Lung (tissue), 12 donors: ENCODE data around the gene PDE4B. TPM values are rescaled to one million over a fixed set of nuclear protein-coding genes. Genes with fewer than 3 reads are reported as not detected.

Source experiments
- ATAC-seq: fragments of 200-7000 bp; cut with Tn5 transposase; one replicate; pipeline ENCODE4 v1.9.1; 2020; ENCODE audit warnings: moderate number of reproducible peaks; ENCODE audit not compliant: insufficient read depth, low FRiP score
- DNase-seq, 3 donors: peaks; one replicate each; pipeline ENCODE4 v3.0.0-alpha.2; 2013 to 2017
- H3K27ac ChIP-seq, 2 donors: one replicate each; pipeline ENCODE4 v1.5.1; 2013; ENCODE audit warnings: mild to moderate bottlenecking in 2 of 2, moderate library complexity in 2 of 2, control low read depth in 1 of 2, inconsistent platforms in 1 of 2, low read depth in 1 of 2, low read length in 1 of 2
- H3K27me3 ChIP-seq, 3 donors: one replicate each; pipeline ENCODE4 v1.5.1; 2013; ENCODE audit warnings: low read length in 2 of 3; ENCODE audit not compliant: control insufficient read depth in 3 of 3, insufficient read depth in 3 of 3
- H3K36me3 ChIP-seq, 4 donors: one replicate each; pipeline ENCODE4 v1.5.1; 2013; ENCODE audit warnings: low read length in 4 of 4, mild to moderate bottlenecking in 1 of 4, moderate library complexity in 1 of 4; ENCODE audit not compliant: control insufficient read depth in 4 of 4, insufficient read depth in 4 of 4
- H3K4me1 ChIP-seq, 5 donors: one replicate each; pipeline ENCODE4 v1.5.1; 2013; ENCODE audit warnings: low read length in 5 of 5, mild to moderate bottlenecking in 2 of 5, moderate library complexity in 1 of 5; ENCODE audit not compliant: control insufficient read depth in 5 of 5, insufficient read depth in 5 of 5
- H3K4me3 ChIP-seq: one replicate; pipeline ENCODE4 v1.5.1; 2013; ENCODE audit warnings: mild to moderate bottlenecking, control low read depth, moderate library complexity
- H3K9ac ChIP-seq, 2 donors: one replicate each; pipeline ENCODE4 v1.5.1; 2013; ENCODE audit warnings: low read length in 2 of 2, control low read depth in 1 of 2; ENCODE audit not compliant: insufficient read depth in 1 of 2
- H3K9me3 ChIP-seq, 4 donors: one replicate each; pipeline ENCODE4 v1.5.1; 2013; ENCODE audit warnings: low read length in 3 of 4, mild to moderate bottlenecking in 1 of 4, moderate library complexity in 1 of 4; ENCODE audit not compliant: control insufficient read depth in 4 of 4, insufficient read depth in 3 of 4
- WGBS, 2 donors: extraction: QIAGEN DNeasy Blood & Tissue Kit; methylation state at CpG; one replicate each; pipeline ENCODE4 v1.1.7; 2013; 5-methylcytosine and 5-hydroxymethylcytosine counted together
- polyA plus RNA-seq, 2 donors: library from polyadenylated mRNA; stranded (reverse); fragments of 200-250 nt; gene quantifications; one replicate each; pipeline ENCODE4 v1.2.1, GENCODE V29; 2013
- total RNA-seq, 2 donors: library from RNA; depleted of rRNA in 1 of 2; stranded (reverse); fragments of >200 nt in 1 of 2; gene quantifications; one replicate each; pipeline ENCODE4 v1.2.1, GENCODE V29; 2014 to 2021
- TF ChIP-seq, protein P1 (sequence below): IDR thresholded peaks from 2 replicates; pipeline ENCODE4 v1.5.1; 2012; ENCODE audit warnings: mild to moderate bottlenecking; ENCODE audit errors: control extremely low read depth, extremely low read depth
- donor health status: control.
- donor health status: control.
- donor health status: Bipolar disorder and iron deficiency.
- donor health status: healthy.
- donor health status: DM: yes; HTN: yes; CAD: no.

Gene PDE4B
- total and polyA plus RNA-seq, 4 donors = 4.0 to 96.2 (median 20.2) TPM

DNA sequence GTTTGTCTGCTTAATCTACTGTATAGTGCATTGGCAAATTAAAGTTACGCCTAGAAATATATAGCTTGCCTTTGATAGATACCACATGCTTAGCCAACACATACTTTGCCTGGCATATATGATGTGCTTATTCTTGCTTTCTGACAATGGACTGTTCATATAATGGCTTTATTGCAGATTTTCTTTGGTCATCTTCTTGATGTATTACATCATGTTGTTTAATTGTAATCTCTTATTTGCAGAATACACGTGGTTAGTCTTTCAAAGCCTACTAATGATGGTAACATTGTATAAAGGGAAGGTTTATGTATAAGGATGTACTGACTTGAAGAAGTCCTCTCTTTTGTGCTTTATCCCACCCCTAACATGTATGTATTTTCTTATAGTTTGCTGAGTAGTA, 201.5 kb downstream of the PDE4B start:
- Histone ChIP-seq H3K27me3 (no peaks in the 10 kb centered on the region), H3K4me1 (peaks cover 0 to 17% (median 0%) of the 10 kb centered on the region in 5 donors), H3K4me3 (no peak overlapping the region), H3K27ac (no peak overlapping the region), H3K9ac (no peak overlapping the region), H3K36me3 (no peaks in the 10 kb centered on the region), H3K9me3 (no peaks in the 10 kb centered on the region)
- ATAC-seq = no peak
- DNase-seq = no peak
- TF ChIP-seq, protein P1, sequence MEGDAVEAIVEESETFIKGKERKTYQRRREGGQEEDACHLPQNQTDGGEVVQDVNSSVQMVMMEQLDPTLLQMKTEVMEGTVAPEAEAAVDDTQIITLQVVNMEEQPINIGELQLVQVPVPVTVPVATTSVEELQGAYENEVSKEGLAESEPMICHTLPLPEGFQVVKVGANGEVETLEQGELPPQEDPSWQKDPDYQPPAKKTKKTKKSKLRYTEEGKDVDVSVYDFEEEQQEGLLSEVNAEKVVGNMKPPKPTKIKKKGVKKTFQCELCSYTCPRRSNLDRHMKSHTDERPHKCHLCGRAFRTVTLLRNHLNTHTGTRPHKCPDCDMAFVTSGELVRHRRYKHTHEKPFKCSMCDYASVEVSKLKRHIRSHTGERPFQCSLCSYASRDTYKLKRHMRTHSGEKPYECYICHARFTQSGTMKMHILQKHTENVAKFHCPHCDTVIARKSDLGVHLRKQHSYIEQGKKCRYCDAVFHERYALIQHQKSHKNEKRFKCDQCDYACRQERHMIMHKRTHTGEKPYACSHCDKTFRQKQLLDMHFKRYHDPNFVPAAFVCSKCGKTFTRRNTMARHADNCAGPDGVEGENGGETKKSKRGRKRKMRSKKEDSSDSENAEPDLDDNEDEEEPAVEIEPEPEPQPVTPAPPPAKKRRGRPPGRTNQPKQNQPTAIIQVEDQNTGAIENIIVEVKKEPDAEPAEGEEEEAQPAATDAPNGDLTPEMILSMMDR = no peak
- 77 to 84% methylated on average over 2 of the region's 2 CpGs for WGBS, 2 donors

DNA sequence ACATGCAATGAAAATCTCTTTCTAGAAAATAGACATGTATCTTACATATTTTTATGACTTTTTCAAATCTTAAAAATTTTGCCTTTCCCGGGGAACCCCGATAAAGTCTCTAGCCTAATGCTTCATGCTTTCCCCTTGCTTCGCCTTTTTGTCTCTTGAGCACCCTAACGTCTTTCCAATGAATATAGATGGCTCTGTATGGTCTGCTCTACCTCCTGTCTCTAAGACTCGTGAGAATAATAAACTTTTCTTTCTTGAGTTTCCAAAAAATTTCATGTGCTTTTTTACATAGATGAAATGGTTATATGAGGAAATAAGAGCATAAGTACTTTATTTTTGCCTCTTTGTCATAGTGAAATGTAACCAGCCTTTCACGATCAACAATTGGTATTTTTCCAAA, 202.6 kb downstream of the PDE4B start:
- WGBS, 2 donors = 59% methylated on average over 6 of the region's 6 CpGs
- peaks cover 0 to 17% (median 0%) of the 10 kb centered on the region in 5 donors for H3K4me1 ChIP-seq
- TF ChIP-seq, protein P1 = no peak

DNA sequence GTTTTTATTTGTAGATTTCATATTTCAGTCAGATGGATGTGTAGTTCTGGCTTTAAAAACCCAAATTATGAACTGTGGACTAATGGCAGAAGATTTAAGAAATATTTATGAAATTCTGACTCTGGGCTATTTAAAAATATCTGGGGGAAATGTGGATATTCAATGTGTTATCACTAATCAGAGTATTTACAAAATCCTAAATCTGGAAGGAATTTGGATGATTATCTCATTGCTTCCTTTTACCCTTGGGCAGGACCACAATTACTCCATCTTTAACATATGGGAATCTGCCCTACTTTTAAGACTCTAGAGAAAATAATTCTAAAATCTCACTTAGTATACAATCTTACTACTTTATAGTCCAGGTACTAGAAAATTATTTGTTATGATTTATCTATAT, 203.2 kb downstream of the PDE4B start:
- H3K4me1 ChIP-seq = peaks cover 0 to 17% (median 0%) of the 10 kb centered on the region in 5 donors
- H3K27ac ChIP-seq = no peak overlapping the region
- no peaks in the 10 kb centered on the region for H3K27me3 ChIP-seq
- DNase-seq = no peak
- H3K4me3 ChIP-seq = no peak overlapping the region
- H3K36me3 ChIP-seq = no peaks in the 10 kb centered on the region
- no peak for ATAC-seq
- no peaks in the 10 kb centered on the region for H3K9me3 ChIP-seq
- TF ChIP-seq, protein P1 = no peak
- no peak overlapping the region for H3K9ac ChIP-seq

More for the DNA sequence above, 202.6 kb downstream of the PDE4B start:
- Histone ChIP-seq H3K9me3 (no peaks in the 10 kb centered on the region), H3K9ac (no peak overlapping the region), H3K4me3 (no peak overlapping the region), H3K36me3 (no peaks in the 10 kb centered on the region), H3K27ac (no peak overlapping the region), H3K27me3 (no peaks in the 10 kb centered on the region)
- peak in 1 of 3 donors; percentile 37 for DNase-seq
- no peak for ATAC-seq

DNA sequence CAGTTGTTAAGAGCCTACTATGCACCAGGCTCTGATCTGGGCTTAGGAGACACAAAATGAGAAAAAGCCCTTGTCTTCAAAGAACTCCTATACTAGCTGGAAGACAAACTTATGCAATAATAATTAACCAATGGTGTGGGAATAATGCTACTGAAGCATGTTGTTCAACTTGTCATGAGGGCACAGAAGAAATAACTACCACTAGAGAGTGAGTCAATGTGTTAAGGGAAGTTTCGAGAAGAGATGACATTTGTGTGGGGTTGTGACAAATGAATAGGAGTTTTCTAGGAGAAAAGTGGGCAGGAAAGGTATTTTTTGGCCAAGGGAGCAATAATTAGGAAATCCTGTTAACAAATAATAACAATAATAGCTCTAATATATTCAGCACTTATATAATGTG, 205.0 kb downstream of the PDE4B start:
- TF ChIP-seq, protein P1 = no peak
- Histone ChIP-seq H3K27ac (no peak overlapping the region), H3K4me1 (peaks cover 0 to 8% (median 0%) of the 10 kb centered on the region in 5 donors), H3K9ac (no peak overlapping the region), H3K4me3 (no peak overlapping the region), H3K27me3 (no peaks in the 10 kb centered on the region), H3K9me3 (no peaks in the 10 kb centered on the region), H3K36me3 (no peaks in the 10 kb centered on the region)
- DNase-seq = no peak
- WGBS, 2 donors = 88 to 92% methylated on average over 1 of the region's 1 CpG
- ATAC-seq = no peak
